Upper lobe of left lung (tissue), 6 donors: ENCODE results near the gene USP32. TPM values are rescaled to one million over a fixed set of nuclear protein-coding genes. Genes with fewer than 3 reads are reported as not detected.

Experiments used
- ATAC-seq, 2 donors: fragments of 200-7000 bp; cut with Tn5 transposase; one replicate each; pipeline ENCODE4 v1.9.1; 2022; ENCODE audit warnings: mild to moderate bottlenecking in 2 of 2, moderate library complexity in 2 of 2; ENCODE audit not compliant: low FRiP score in 2 of 2
- DNase-seq, 2 donors: peaks; one replicate each; pipeline ENCODE4 v3.0.0-alpha.2; 2019 to 2020
- H3K27ac ChIP-seq, 4 donors: fragments of 200-600 bp; sonication (generic); one replicate each; pipeline ENCODE4 v1.5.1; 2016 to 2019
- H3K27me3 ChIP-seq, 4 donors: fragments of 200-600 bp; sonication (generic); one replicate each; pipeline ENCODE4 v1.5.1; 2017 to 2019
- H3K36me3 ChIP-seq, 4 donors: fragments of 200-600 bp; sonication (generic); one replicate each; pipeline ENCODE4 v1.5.1; 2016 to 2019
- H3K4me1 ChIP-seq, 4 donors: fragments of 200-600 bp; sonication (generic); one replicate each; pipeline ENCODE4 v1.5.1; 2018 to 2019
- H3K4me3 ChIP-seq, 4 donors: fragments of 200-600 bp; sonication (generic); one replicate each; pipeline ENCODE4 v1.5.1; 2017 to 2019; ENCODE audit warnings: mild to moderate bottlenecking in 2 of 4, moderate library complexity in 1 of 4
- H3K9me3 ChIP-seq, 4 donors: fragments of 200-600 bp; sonication (generic); one replicate each; pipeline ENCODE4 v1.5.1; 2018 to 2019
- EP300 ChIP-seq, 4 donors: sonication (generic); formaldehyde crosslinking; IDR thresholded peaks; one replicate each; pipeline ENCODE4 v1.5.1; 2017; ENCODE audit warnings: antibody characterized with exemption in 4 of 4, control low read depth in 2 of 4
- POLR2A ChIP-seq, 4 donors: fragments of 450-650 bp; IDR thresholded peaks; one replicate each; pipeline ENCODE4 v1.5.1; 2016 to 2017; ENCODE audit warnings: antibody characterized with exemption in 4 of 4, mild to moderate bottlenecking in 2 of 4
- POLR2AphosphoS5 ChIP-seq, 2 donors: sonication (generic); formaldehyde crosslinking; IDR thresholded peaks; one replicate each; pipeline ENCODE4 v1.5.1; 2017; ENCODE audit warnings: antibody characterized with exemption in 2 of 2
- WGBS, 2 donors: methylation state at CpG; one replicate each; pipeline ENCODE4 v1.1.5; 2017 to 2018; 5-methylcytosine and 5-hydroxymethylcytosine counted together
- total RNA-seq, 6 donors: library from RNA; depleted of rRNA in 4 of 6; stranded (reverse); fragments of >200 nt in 4 of 6; gene quantifications; one replicate each; pipeline versions ENCODE4 v1.1.0 to v1.2.1, GENCODE V29; 2016 to 2021
- TF ChIP-seq, protein P1 (sequence below), 6 experiments: fragments of 450-650 bp in 4 of 6; fragments of 200-600 bp in 2 of 6; sonication (generic) in 2 of 6; IDR thresholded peaks; one replicate each; pipeline ENCODE4 v1.5.1; 2016 to 2019; ENCODE audit warnings: antibody characterized with exemption in 6 of 6
- donor health status: DM: no; HTN: no; CAD: no; lungs with moderate emphysema.
- donor health status: DM: no; HTN: yes; CAD: no; lungs with severe emphysema.

Gene USP32
- total RNA-seq, 6 donors from 2014 or later, result 69.5 to 115 (median 86.3) TPM

- H3K27ac ChIP-seq, result no peak overlapping the region
- 91 to 94% methylated on average over 8 to 9 of the region's 9 CpGs for WGBS, 2 donors
- no peak overlapping the region for H3K4me3 ChIP-seq
- H3K9me3 ChIP-seq, result no peaks in the 10 kb centered on the region
- TF ChIP-seq EP300 (IDR thresholded peaks at IDR 0.05), result no peak
- TF ChIP-seq, protein P1, sequence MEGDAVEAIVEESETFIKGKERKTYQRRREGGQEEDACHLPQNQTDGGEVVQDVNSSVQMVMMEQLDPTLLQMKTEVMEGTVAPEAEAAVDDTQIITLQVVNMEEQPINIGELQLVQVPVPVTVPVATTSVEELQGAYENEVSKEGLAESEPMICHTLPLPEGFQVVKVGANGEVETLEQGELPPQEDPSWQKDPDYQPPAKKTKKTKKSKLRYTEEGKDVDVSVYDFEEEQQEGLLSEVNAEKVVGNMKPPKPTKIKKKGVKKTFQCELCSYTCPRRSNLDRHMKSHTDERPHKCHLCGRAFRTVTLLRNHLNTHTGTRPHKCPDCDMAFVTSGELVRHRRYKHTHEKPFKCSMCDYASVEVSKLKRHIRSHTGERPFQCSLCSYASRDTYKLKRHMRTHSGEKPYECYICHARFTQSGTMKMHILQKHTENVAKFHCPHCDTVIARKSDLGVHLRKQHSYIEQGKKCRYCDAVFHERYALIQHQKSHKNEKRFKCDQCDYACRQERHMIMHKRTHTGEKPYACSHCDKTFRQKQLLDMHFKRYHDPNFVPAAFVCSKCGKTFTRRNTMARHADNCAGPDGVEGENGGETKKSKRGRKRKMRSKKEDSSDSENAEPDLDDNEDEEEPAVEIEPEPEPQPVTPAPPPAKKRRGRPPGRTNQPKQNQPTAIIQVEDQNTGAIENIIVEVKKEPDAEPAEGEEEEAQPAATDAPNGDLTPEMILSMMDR (IDR thresholded peaks at IDR 0.05), result no peak
- TF ChIP-seq POLR2AphosphoS5 (IDR thresholded peaks at IDR 0.05), result no peak
- TF ChIP-seq POLR2A (IDR thresholded peaks at IDR 0.05), result no peak
- H3K4me1 ChIP-seq, result peaks cover 0 to 22% (median 10%) of the 10 kb centered on the region in 4 donors
- ATAC-seq, result no peak
- peaks cover 0 to 11% (median 0%) of the 10 kb centered on the region in 4 donors for H3K36me3 ChIP-seq
- no peaks in the 10 kb centered on the region for H3K27me3 ChIP-seq
- no peak for DNase-seq
Observed at GRCh38 chr17:60328679-60329078, 63.3 kb downstream of the USP32 start.

GRCh38 chr17:60327901-60328273 lies 64.0 kb downstream of the USP32 start:
- peak in 1 of 2 donors; percentile 55 for DNase-seq
- 92% methylated on average over 4 of the region's 4 CpGs; no CpG with 5 or more reads in 1 of the 2 donors for WGBS, 2 donors
- H3K9me3 ChIP-seq, result no peaks in the 10 kb centered on the region

GRCh38 chr17:60327134-60327900 lies 64.6 kb downstream of the USP32 start:
- DNase-seq (peak in 1 of 2 donors; percentile 52), ATAC-seq (no peak)
- Histone ChIP-seq H3K4me3 (no peak overlapping the region), H3K4me1 (peaks cover 0 to 17% (median 5%) of the 10 kb centered on the region in 4 donors), H3K9me3 (no peaks in the 10 kb centered on the region), H3K27me3 (no peaks in the 10 kb centered on the region), H3K27ac (no peak overlapping the region), H3K36me3 (peaks cover 0 to 11% (median 0%) of the 10 kb centered on the region in 4 donors)
- TF ChIP-seq EP300 (IDR thresholded peaks at IDR 0.05) (no peak), POLR2AphosphoS5 (IDR thresholded peaks at IDR 0.05) (no peak), POLR2A (IDR thresholded peaks at IDR 0.05) (no peak)
- TF ChIP-seq, protein P1 (IDR thresholded peaks at IDR 0.05), result no peak
- 86 to 95% methylated on average over 11 to 25 of the region's 27 CpGs for WGBS, 2 donors

More at GRCh38 chr17:60327901-60328273, 64.0 kb downstream of the USP32 start:
- H3K4me1 ChIP-seq, result peaks cover 0 to 17% (median 5%) of the 10 kb centered on the region in 4 donors
- H3K36me3 ChIP-seq, result peaks cover 0 to 11% (median 0%) of the 10 kb centered on the region in 4 donors
- TF ChIP-seq EP300 (IDR thresholded peaks at IDR 0.05) (no peak), POLR2A (IDR thresholded peaks at IDR 0.05) (no peak), POLR2AphosphoS5 (IDR thresholded peaks at IDR 0.05) (no peak)
- TF ChIP-seq, protein P1 (IDR thresholded peaks at IDR 0.05), result no peak
- no peak overlapping the region for H3K4me3 ChIP-seq
- ATAC-seq, result no peak
- no peak overlapping the region for H3K27ac ChIP-seq
- H3K27me3 ChIP-seq, result no peaks in the 10 kb centered on the region

- ATAC-seq (no peak), DNase-seq (no peak)
- Histone ChIP-seq H3K27me3 (no peaks in the 10 kb centered on the region), H3K4me3 (no peak overlapping the region), H3K4me1 (peaks cover 0 to 17% (median 5%) of the 10 kb centered on the region in 4 donors), H3K36me3 (peaks cover 0 to 11% (median 0%) of the 10 kb centered on the region in 4 donors), H3K27ac (no peak overlapping the region), H3K9me3 (no peaks in the 10 kb centered on the region)
- 50 to 55% methylated on average over 2 of the region's 2 CpGs for WGBS, 2 donors
- TF ChIP-seq EP300 (IDR thresholded peaks at IDR 0.05), result no peak
- no peak for TF ChIP-seq POLR2A (IDR thresholded peaks at IDR 0.05)
- TF ChIP-seq, protein P1 (IDR thresholded peaks at IDR 0.05), result no peak
- TF ChIP-seq POLR2AphosphoS5 (IDR thresholded peaks at IDR 0.05), result no peak
Observed at GRCh38 chr17:60326702-60327101, 65.2 kb downstream of the USP32 start.
